Astrocyte (in vitro differentiated cells and primary cell): Measurements from ENCODE around the gene R3HDML. TPM values are rescaled to one million over a fixed set of nuclear protein-coding genes. Genes with fewer than 3 reads are reported as not detected.

ENCODE experiments used
- DNase-seq: peaks from one replicate; pipeline ENCODE4 v3.0.0-alpha.2; 2010; ENCODE audit warnings: low read depth
- FAIRE-seq: peaks from 2 replicates; lab custom pipeline; 2011; peaks lifted over from hg19 to GRCh38; lab: Jason Lieb, UNC
- H2AFZ ChIP-seq: 2 replicates; pipeline ENCODE4 v1.6.0; 2012; ENCODE audit warnings: low read depth, low read length, inconsistent platforms
- H3K27ac ChIP-seq: 2 replicates; pipeline ENCODE4 v1.5.1; 2011; ENCODE audit warnings: low read depth, low read length, inconsistent platforms
- H3K27me3 ChIP-seq: 2 replicates; pipeline ENCODE4 v1.6.0; 2011; ENCODE audit warnings: low read length, inconsistent platforms; ENCODE audit not compliant: insufficient read depth
- H3K36me3 ChIP-seq: 2 replicates; pipeline ENCODE4 v1.5.1; 2011; ENCODE audit warnings: low read length, inconsistent platforms; ENCODE audit not compliant: insufficient read depth
- H3K4me1 ChIP-seq: 2 replicates; pipeline ENCODE4 v1.5.1; 2011; ENCODE audit warnings: low read length, inconsistent platforms; ENCODE audit not compliant: insufficient read depth
- H3K4me2 ChIP-seq: 2 replicates; pipeline ENCODE4 v1.6.0; 2012; ENCODE audit warnings: low read length, inconsistent platforms
- H3K4me3 ChIP-seq: 2 replicates; pipeline ENCODE4 v1.5.1; 2011; ENCODE audit warnings: low read depth, mild to moderate bottlenecking, low read length, inconsistent platforms; ENCODE audit not compliant: insufficient read depth
- H3K79me2 ChIP-seq: 2 replicates; pipeline ENCODE4 v1.6.0; 2012; ENCODE audit warnings: mild to moderate bottlenecking, low read length, inconsistent platforms; ENCODE audit not compliant: insufficient read depth
- H3K9ac ChIP-seq: 2 replicates; pipeline ENCODE4 v1.6.0; 2012; ENCODE audit warnings: mild to moderate bottlenecking, low read length, inconsistent platforms
- H3K9me3 ChIP-seq: 2 replicates; pipeline ENCODE4 v1.5.1; 2012; ENCODE audit warnings: low read depth, mild to moderate bottlenecking, low read length, inconsistent platforms; ENCODE audit not compliant: insufficient read depth
- H4K20me1 ChIP-seq: 2 replicates; pipeline ENCODE4 v1.6.0; 2012; ENCODE audit warnings: low read length, inconsistent platforms; ENCODE audit not compliant: insufficient read depth
- H3K27ac Mint-ChIP-seq: one replicate; pipeline ENCODE4 v1.8.0; 2021; ENCODE audit warnings: mild to moderate bottlenecking, mixed read lengths; ENCODE audit not compliant: unreplicated experiment
- H3K27me3 Mint-ChIP-seq: one replicate; pipeline ENCODE4 v1.8.0; 2021; ENCODE audit warnings: low read depth, mixed read lengths; ENCODE audit not compliant: unreplicated experiment
- H3K36me3 Mint-ChIP-seq: one replicate; pipeline ENCODE4 v1.8.0; 2021; ENCODE audit warnings: low read depth, mixed read lengths; ENCODE audit not compliant: unreplicated experiment
- H3K4me1 Mint-ChIP-seq: one replicate; pipeline ENCODE4 v1.8.0; 2021; ENCODE audit warnings: low read depth, mixed read lengths; ENCODE audit not compliant: unreplicated experiment
- H3K4me3 Mint-ChIP-seq: one replicate; pipeline ENCODE4 v1.8.0; 2021; ENCODE audit warnings: mild to moderate bottlenecking, moderate library complexity, mixed read lengths; ENCODE audit not compliant: unreplicated experiment
- H3K9me3 Mint-ChIP-seq: one replicate; pipeline ENCODE4 v1.8.0; 2021; ENCODE audit warnings: mild to moderate bottlenecking, mixed read lengths; ENCODE audit not compliant: unreplicated experiment
- CTCF ChIP-seq: IDR thresholded peaks from 2 replicates; pipeline ENCODE4 v1.5.1; 2011; ENCODE audit warnings: low read depth, mild to moderate bottlenecking, inconsistent platforms, low read length, moderate library complexity; ENCODE audit not compliant: insufficient read depth
- EZH2 ChIP-seq: IDR thresholded peaks from 2 replicates; pipeline ENCODE4 v1.6.1; 2012; ENCODE audit warnings: mild to moderate bottlenecking, low read length, inconsistent platforms; ENCODE audit not compliant: insufficient read depth
- total RNA-seq: library from RNA; stranded (reverse); gene quantifications from 2 replicates; pipeline ENCODE4 v1.2.1, GENCODE V29; 2021

The R3HDML gene
- total RNA-seq, 1 donor from 2014 or later: 0.25 TPM

DNA sequence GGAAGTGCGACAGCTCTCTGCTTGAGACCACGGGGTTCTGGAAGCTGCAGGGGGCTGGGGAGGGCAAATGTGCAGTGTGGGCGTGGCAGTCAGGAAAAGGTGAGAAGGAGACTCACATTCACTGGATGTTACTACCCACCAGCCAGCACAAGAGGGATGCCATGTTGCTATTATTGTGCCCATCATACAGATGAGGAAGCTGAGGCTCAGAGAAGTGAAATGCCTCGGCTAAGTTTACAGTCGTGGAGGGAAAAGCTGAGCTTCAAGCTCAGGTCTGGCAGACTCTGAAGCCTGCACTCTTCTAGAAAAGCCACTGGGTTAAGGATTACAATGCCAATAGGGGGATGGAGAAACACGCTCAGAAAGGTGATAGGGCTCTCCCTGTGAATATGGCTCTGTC lies 53.0 kb downstream of the R3HDML start:
- no peak overlapping the region for H3K4me2 ChIP-seq
- Mint-ChIP-seq H3K27ac (no peak overlapping the region), H3K4me3 (no peak overlapping the region), H3K36me3 (no peaks in the 10 kb centered on the region), H3K4me1 (no peaks in the 10 kb centered on the region), H3K27me3 (peaks cover 39% of the 10 kb centered on the region), H3K9me3 (no peaks in the 10 kb centered on the region)
- DNase-seq: no peak
- no peaks in the 10 kb centered on the region for H3K9me3 ChIP-seq
- H3K27ac ChIP-seq: no peak overlapping the region
- H3K27me3 ChIP-seq: peaks cover 21% of the 10 kb centered on the region
- no peak for TF ChIP-seq CTCF
- H3K79me2 ChIP-seq: no peaks in the 10 kb centered on the region
- FAIRE-seq: no peak
- H3K4me1 ChIP-seq: no peaks in the 10 kb centered on the region
- no peak overlapping the region for H3K4me3 ChIP-seq
- H2AFZ ChIP-seq: no peak overlapping the region
- no peaks in the 10 kb centered on the region for H3K36me3 ChIP-seq
- no peaks in the 10 kb centered on the region for H4K20me1 ChIP-seq
- H3K9ac ChIP-seq: no peak overlapping the region

- no peak for TF ChIP-seq EZH2
- TF ChIP-seq CTCF: no peak
- Mint-ChIP-seq H3K27ac (no peak overlapping the region), H3K4me1 (no peaks in the 10 kb centered on the region), H3K4me3 (no peak overlapping the region), H3K9me3 (no peaks in the 10 kb centered on the region), H3K36me3 (no peaks in the 10 kb centered on the region), H3K27me3 (peaks cover 40% of the 10 kb centered on the region)
- H3K4me3 ChIP-seq: no peak overlapping the region
- H3K4me1 ChIP-seq: no peaks in the 10 kb centered on the region
- H3K4me2 ChIP-seq: no peak overlapping the region
- FAIRE-seq (no peak), DNase-seq (no peak)
- no peaks in the 10 kb centered on the region for H3K36me3 ChIP-seq
- no peaks in the 10 kb centered on the region for H3K9me3 ChIP-seq
- H3K79me2 ChIP-seq: no peaks in the 10 kb centered on the region
- no peak overlapping the region for H2AFZ ChIP-seq
- H3K27ac ChIP-seq: no peak overlapping the region
- peaks cover 21% of the 10 kb centered on the region for H3K27me3 ChIP-seq
- H3K9ac ChIP-seq: no peak overlapping the region
- no peaks in the 10 kb centered on the region for H4K20me1 ChIP-seq
These were observed 53.4 kb downstream of the R3HDML start for GRCh38 chr20:44390280-44390679.

GRCh38 chr20:44392088-44392775 lies 55.4 kb downstream of the R3HDML start:
- Mint-ChIP-seq H3K4me3 (no peak overlapping the region), H3K27ac (no peak overlapping the region), H3K9me3 (no peaks in the 10 kb centered on the region), H3K36me3 (no peaks in the 10 kb centered on the region), H3K27me3 (peaks cover 56% of the 10 kb centered on the region), H3K4me1 (no peaks in the 10 kb centered on the region)
- Histone ChIP-seq H3K27me3 (peaks cover 21% of the 10 kb centered on the region), H3K36me3 (no peaks in the 10 kb centered on the region), H3K4me2 (no peak overlapping the region), H3K27ac (no peak overlapping the region), H3K9me3 (no peaks in the 10 kb centered on the region), H4K20me1 (no peaks in the 10 kb centered on the region), H3K79me2 (no peaks in the 10 kb centered on the region), H3K4me1 (no peaks in the 10 kb centered on the region), H3K4me3 (no peak overlapping the region), H3K9ac (no peak overlapping the region), H2AFZ (no peak overlapping the region)
- no peak for DNase-seq
- no peak for FAIRE-seq
- TF ChIP-seq EZH2 (no peak), CTCF (no peak)
